ENCODE data around the gene STK35.
A peak's percentile ranks its signal among the peaks of the same experiment; 100 is the strongest.
"Not testable (repeated sequence)": the region's sequence is repeated elsewhere in the genome, so short reads cannot be mapped to it uniquely, and the experiment has no call there.

The STK35 gene

GRCh38 chr20:2163757-2164156 lies 62.1 kb downstream of the STK35 start:
- peak; percentile 31 for DNase-seq

GRCh38 chr20:2164421-2164820 lies 62.8 kb downstream of the STK35 start:
- DNase-seq = no peak

GRCh38 chr20:2164966-2165365 lies 63.3 kb downstream of the STK35 start:
- DNase-seq = peak; percentile 45

GRCh38 chr20:2165871-2166270 lies 64.2 kb downstream of the STK35 start:
- peak; percentile 44 for DNase-seq

- DNase-seq = peak; percentile 20
Measured at GRCh38 chr20:2167112-2167511, 65.5 kb downstream of the STK35 start.

GRCh38 chr20:2168946-2169345 lies 67.3 kb downstream of the STK35 start:
- DNase-seq = peak; percentile 42

GRCh38 chr20:2169456-2170088 lies 67.9 kb downstream of the STK35 start:
- peak; percentile 46 for DNase-seq

GRCh38 chr20:2170404-2170803 lies 68.8 kb downstream of the STK35 start:
- no peak for DNase-seq

- DNase-seq = peak; percentile 30
Measured at GRCh38 chr20:2171266-2171790, 69.7 kb downstream of the STK35 start.

GRCh38 chr20:2171840-2172239 lies 70.2 kb downstream of the STK35 start:
- DNase-seq = not testable (repeated sequence)

- DNase-seq = peak; percentile 80
Measured at GRCh38 chr20:2172305-2173175, 70.9 kb downstream of the STK35 start.

GRCh38 chr20:2173186-2173585 lies 71.6 kb downstream of the STK35 start:
- DNase-seq = peak; percentile 38

GRCh38 chr20:2174067-2174466 lies 72.4 kb downstream of the STK35 start:
- peak; percentile 44 for DNase-seq

GRCh38 chr20:2176946-2177345 lies 75.3 kb downstream of the STK35 start:
- peak; percentile 43 for DNase-seq

- peak; percentile 40 for DNase-seq
Measured at GRCh38 chr20:2178318-2179232, 76.9 kb downstream of the STK35 start.

GRCh38 chr20:2179233-2179580 lies 77.6 kb downstream of the STK35 start:
- DNase-seq = peak; percentile 41

- DNase-seq = peak; percentile 6
Measured at GRCh38 chr20:2179949-2180348, 78.3 kb downstream of the STK35 start.

- peak; percentile 23 for DNase-seq
Measured at GRCh38 chr20:2183381-2183780, 81.8 kb downstream of the STK35 start.

GRCh38 chr20:2184933-2185332 lies 83.3 kb downstream of the STK35 start:
- not testable (repeated sequence) for DNase-seq

GRCh38 chr20:2195614-2196013 lies 94.0 kb downstream of the STK35 start:
- peak; percentile 61 for DNase-seq

GRCh38 chr20:2197166-2197565 lies 95.5 kb downstream of the STK35 start:
- DNase-seq = no peak
